Colonic mucosa (tissue), 4 donors: ENCODE measurements around the gene OSBPL2. TPM values are rescaled to one million over a fixed set of nuclear protein-coding genes. Genes with fewer than 3 reads are reported as not detected.

ENCODE experiments used
- DNase-seq: peaks from one replicate; pipeline ENCODE4 v3.0.0-alpha.2; 2020
- H3K27ac ChIP-seq: fragments of 200-600 bp; one replicate; pipeline ENCODE4 v1.8.0; 2021
- H3K27me3 ChIP-seq: fragments of 200-600 bp; one replicate; pipeline ENCODE4 v1.8.0; 2021
- H3K36me3 ChIP-seq: fragments of 200-600 bp; one replicate; pipeline ENCODE4 v1.8.0; 2021
- H3K4me1 ChIP-seq: fragments of 200-600 bp; one replicate; pipeline ENCODE4 v1.8.0; 2021; ENCODE audit warnings: mild to moderate bottlenecking
- H3K4me3 ChIP-seq: fragments of 200-600 bp; one replicate; pipeline ENCODE4 v1.8.0; 2021
- H3K9ac ChIP-seq, 2 donors: one replicate each; pipeline ENCODE4 v1.7.0; 2013; ENCODE audit warnings: control low read depth in 2 of 2, low read depth in 2 of 2, low read length in 2 of 2
- H3K9me3 ChIP-seq: fragments of 200-600 bp; one replicate; pipeline ENCODE4 v1.8.0; 2021
- intact Hi-C: fragments of 100-400 bp; cut with DNase I; formaldehyde crosslinking; loops from one replicate; pipeline ENCODE4 v1.14.1; 2022
- total RNA-seq, 2 donors: library from RNA; stranded (reverse); fragmentation: NEBNext Ultra II Directional in 1 of 2; extraction: Animal tissue kit (Norgen Biotek cat#: 25700) in 1 of 2; gene quantifications; one replicate each; pipeline ENCODE4 v1.2.1, GENCODE V29; 2021
- TF ChIP-seq, protein P1 (sequence below): fragments of 200-600 bp; IDR thresholded peaks from one replicate; pipeline ENCODE4 v1.8.0; 2022; ENCODE audit warnings: antibody characterized with exemption, mild to moderate bottlenecking
- donor health status: healthy.
- donor health status: DM: no; HTN: no; CAD: no.
- donor health status: DM: no; HTN: no; CAD: no.

OSBPL2 gene
- total RNA-seq, 2 donors from 2014 or later: 77.3 to 102 TPM

DNA sequence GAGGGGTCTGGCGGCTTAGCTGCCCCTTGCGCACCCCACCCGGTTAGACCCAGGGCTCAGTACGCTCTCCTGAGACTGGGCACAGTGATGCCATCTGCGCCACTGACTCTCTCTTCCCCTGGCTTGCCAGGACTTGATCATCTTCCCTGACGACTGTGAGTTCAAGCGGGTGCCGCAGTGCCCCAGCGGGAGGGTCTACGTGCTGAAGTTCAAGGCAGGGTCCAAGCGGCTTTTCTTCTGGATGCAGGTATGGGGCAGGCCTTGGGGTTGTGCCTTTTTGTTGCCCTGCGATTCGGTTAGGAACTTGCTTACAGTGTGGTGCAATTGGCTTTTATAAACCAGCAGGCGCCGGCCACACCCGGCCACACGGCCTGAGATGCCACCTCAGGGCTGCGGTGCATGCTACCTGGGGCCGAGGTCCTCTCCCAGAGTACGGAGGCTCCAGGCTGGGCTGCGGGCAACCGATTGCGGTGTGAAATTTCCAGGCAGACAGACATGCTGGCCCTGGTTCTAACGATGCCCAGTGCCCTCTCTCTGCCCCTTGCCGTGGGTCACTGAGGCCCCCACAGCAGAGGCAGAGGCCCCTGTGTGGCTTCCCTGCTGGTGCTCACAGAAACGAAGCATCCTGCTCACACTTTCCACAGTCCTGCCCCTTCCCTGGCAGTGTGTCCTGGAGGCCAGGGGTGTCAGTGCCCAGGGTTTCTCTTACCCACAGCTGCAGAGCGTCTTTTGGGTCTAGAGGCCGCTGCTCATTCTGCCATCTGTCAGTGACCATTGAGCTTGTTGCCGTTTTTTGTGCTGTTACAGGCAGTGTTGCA is 66.2 kb downstream of the OSBPL2 start:
- H3K9ac ChIP-seq: peak overlapping the region; percentile 31 to 92
- peaks cover 18% of the 10 kb centered on the region for H3K4me1 ChIP-seq
- DNase-seq: peak; percentile 34
- peaks cover 26% of the 10 kb centered on the region for H3K36me3 ChIP-seq
- intact Hi-C loops: loop anchor here (5.0 to 10.0 kb wide), 2 partner anchors 78 to 190 kb away; no protein-coding TSS in a partner anchor
- H3K4me3 ChIP-seq: peak overlapping the region; percentile 81
- no peaks in the 10 kb centered on the region for H3K27me3 ChIP-seq
- H3K9me3 ChIP-seq: no peaks in the 10 kb centered on the region
- TF ChIP-seq, protein P1, sequence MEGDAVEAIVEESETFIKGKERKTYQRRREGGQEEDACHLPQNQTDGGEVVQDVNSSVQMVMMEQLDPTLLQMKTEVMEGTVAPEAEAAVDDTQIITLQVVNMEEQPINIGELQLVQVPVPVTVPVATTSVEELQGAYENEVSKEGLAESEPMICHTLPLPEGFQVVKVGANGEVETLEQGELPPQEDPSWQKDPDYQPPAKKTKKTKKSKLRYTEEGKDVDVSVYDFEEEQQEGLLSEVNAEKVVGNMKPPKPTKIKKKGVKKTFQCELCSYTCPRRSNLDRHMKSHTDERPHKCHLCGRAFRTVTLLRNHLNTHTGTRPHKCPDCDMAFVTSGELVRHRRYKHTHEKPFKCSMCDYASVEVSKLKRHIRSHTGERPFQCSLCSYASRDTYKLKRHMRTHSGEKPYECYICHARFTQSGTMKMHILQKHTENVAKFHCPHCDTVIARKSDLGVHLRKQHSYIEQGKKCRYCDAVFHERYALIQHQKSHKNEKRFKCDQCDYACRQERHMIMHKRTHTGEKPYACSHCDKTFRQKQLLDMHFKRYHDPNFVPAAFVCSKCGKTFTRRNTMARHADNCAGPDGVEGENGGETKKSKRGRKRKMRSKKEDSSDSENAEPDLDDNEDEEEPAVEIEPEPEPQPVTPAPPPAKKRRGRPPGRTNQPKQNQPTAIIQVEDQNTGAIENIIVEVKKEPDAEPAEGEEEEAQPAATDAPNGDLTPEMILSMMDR: no peak
- H3K27ac ChIP-seq: peak overlapping the region; percentile 89

DNA sequence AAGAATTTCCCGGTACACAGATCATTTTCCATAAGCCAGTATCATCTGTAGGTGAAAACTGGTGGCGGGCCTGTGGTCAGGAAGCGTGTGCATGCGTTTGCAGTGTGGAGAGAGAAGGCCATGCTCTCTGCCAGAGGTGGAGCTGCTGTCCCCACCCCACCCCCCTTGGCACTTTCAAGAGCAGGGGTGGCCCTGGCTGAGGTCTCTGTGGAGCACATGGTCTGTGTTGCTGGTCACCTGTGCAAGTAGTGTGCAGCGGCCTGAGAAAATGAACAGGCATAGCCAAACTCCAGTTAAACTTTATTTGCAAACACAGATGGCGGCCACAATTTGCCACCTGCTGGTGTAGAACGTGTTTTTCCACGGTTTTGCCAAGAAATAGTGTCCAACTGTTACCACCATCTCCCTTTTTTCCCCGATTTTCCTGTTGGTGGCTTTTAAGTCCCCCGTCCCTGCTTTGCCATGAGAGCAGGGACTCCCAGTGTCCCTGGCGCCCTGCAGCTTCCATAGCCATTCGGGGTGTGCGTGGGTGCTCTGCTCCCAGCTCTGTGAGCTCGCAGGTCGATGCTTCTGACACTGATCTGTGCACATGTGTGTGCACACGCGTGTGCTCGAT is 66.9 kb downstream of the OSBPL2 start:
- no peak for DNase-seq
- H3K4me3 ChIP-seq: no peak overlapping the region
- H3K27me3 ChIP-seq: no peaks in the 10 kb centered on the region
- peaks cover 18% of the 10 kb centered on the region for H3K4me1 ChIP-seq
- H3K27ac ChIP-seq: no peak overlapping the region
- TF ChIP-seq, protein P1: no peak
- H3K9ac ChIP-seq: no peak overlapping the region
- intact Hi-C loops: loop anchor here (10.0 kb wide), 1 partner anchor 190 kb away; no protein-coding TSS in a partner anchor
- no peaks in the 10 kb centered on the region for H3K9me3 ChIP-seq
- H3K36me3 ChIP-seq: peaks cover 26% of the 10 kb centered on the region

DNA sequence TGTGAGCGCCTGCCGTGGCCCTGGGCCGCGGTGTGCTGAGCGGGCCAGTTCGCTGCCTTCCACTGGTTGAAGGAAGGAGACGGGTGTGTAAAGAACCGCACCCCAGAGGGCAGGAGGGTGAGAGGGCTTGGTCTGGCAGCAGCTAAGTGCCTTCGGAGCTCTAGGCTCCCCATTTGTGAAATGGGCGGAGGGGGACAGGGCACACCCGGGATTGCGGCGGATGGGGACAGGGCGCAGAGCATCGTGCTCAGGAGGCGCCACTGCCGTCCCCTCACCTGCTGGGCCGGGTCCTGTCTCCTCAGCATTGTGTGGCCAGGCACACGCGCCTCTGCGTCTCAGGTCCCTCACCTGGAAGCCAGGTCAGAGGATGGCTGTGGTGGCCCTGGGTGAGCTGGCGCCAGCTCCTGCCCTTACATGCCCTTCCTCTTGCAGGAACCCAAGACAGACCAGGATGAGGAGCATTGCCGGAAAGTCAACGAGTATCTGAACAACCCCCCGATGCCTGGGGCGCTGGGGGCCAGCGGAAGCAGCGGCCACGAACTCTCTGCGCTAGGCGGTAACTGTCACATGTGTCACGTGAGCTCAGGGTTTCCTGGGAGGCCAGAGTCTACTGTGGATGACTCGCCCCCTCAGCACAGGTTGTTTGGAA is 67.6 kb downstream of the OSBPL2 start:
- DNase-seq: no peak
- H3K4me3 ChIP-seq: no peak overlapping the region
- TF ChIP-seq, protein P1: no peak
- peaks cover 26% of the 10 kb centered on the region for H3K36me3 ChIP-seq
- intact Hi-C loops: loop anchor here (10.0 kb wide), 1 partner anchor 189 kb away; no protein-coding TSS in a partner anchor
- no peaks in the 10 kb centered on the region for H3K27me3 ChIP-seq
- peaks cover 18% of the 10 kb centered on the region for H3K4me1 ChIP-seq
- no peak overlapping the region for H3K27ac ChIP-seq
- H3K9me3 ChIP-seq: no peaks in the 10 kb centered on the region
- H3K9ac ChIP-seq: no peak overlapping the region

DNA sequence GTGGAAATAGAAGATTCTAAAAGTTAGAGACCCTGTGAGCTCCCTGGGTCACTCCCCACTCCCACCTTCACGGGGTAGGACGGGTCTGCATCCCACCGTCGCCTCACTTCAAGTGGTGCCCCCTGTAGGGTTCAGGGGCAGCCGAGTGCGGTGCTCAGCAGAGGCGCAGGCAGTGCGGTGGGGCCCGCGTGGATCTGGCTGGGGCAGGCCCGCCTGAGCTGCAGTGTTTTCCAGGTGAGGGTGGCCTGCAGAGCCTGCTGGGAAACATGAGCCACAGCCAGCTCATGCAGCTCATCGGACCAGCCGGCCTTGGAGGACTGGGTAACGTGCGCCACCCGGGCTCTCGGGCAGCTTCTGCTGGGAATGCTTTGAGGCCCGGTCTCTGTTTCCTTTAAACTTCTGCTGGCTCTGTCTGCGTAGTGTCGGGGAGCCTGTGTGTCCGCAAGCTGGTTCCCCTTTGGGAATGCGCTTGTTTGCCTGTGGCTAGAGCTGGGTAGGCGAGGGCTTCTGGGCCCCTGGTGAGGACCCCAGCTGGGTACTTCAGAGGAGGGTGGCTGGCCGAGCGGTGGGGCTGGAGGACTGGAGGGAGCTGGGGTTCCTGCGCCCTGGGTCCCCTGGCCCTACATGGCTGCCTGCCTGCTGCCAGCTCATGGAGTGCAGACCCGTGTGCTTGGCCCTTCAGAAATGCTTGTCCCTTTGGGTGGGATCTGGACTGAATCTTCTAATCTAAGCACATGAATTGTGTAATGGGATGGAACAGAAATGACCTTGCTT is 68.3 kb downstream of the OSBPL2 start:
- no peaks in the 10 kb centered on the region for H3K9me3 ChIP-seq
- no peak for DNase-seq
- TF ChIP-seq, protein P1: no peak
- no peaks in the 10 kb centered on the region for H3K27me3 ChIP-seq
- H3K4me3 ChIP-seq: no peak overlapping the region
- peaks cover 18% of the 10 kb centered on the region for H3K4me1 ChIP-seq
- H3K9ac ChIP-seq: no peak overlapping the region
- peaks cover 26% of the 10 kb centered on the region for H3K36me3 ChIP-seq
- intact Hi-C loops: loop anchor here (10.0 kb wide), 1 partner anchor 188 kb away; no protein-coding TSS in a partner anchor
- no peak overlapping the region for H3K27ac ChIP-seq
